GM12878 (cell line): ENCODE data around the gene EWSR1. TPM values are rescaled to one million over a fixed set of nuclear protein-coding genes. Genes with fewer than 3 reads are reported as not detected.

Experiments used
- ATAC-seq: fragments of 200-7000 bp; cut with Tn5 transposase; 3 replicates; pipeline ENCODE4 v1.9.1; 2020; ENCODE audit warnings: mild to moderate bottlenecking, moderate library complexity
- BruUV-seq: library from RNA; stranded (reverse); fragments of 400-500 nt; replicated peaks from 2 replicates; lab custom pipeline; 2021; lab: Mats Ljungman, UMichigan
- CTCF ChIA-PET: fragments of 300-600 bp; sonication (Branson Sonifier 250); formaldehyde crosslinking; extraction: SDS; loops from one replicate; lab custom pipeline; 2021; ENCODE audit warnings: inconsistent platforms; lab: Yijun Ruan, JAX
- POLR2A ChIA-PET: fragments of 350-600 bp; formaldehyde crosslinking; extraction: SDS; loops from one replicate; lab custom pipeline; 2021; ENCODE audit warnings: inconsistent platforms; lab: Charles Lee
- RAD21 ChIA-PET: fragments of 300-600 bp; sonication (Branson Sonifier 250); formaldehyde crosslinking; loops from one replicate; lab custom pipeline; 2023; ENCODE audit warnings: antibody characterized with exemption; ENCODE audit not compliant: unreplicated experiment; lab: Charles Lee
- SMC1A ChIA-PET: fragments of 300-600 bp; sonication (Branson Sonifier 250); formaldehyde crosslinking; loops from one replicate; lab custom pipeline; 2023; ENCODE audit not compliant: unreplicated experiment, uncharacterized antibody; lab: Charles Lee
- DNase-seq: peaks from one replicate; pipeline ENCODE4 v3.0.0-alpha.2; 2011; ENCODE audit warnings: low read depth, low spot score
- FAIRE-seq: peaks from 3 replicates; lab custom pipeline; 2011; peaks lifted over from hg19 to GRCh38; lab: Jason Lieb, UNC
- H2AFZ ChIP-seq: 2 replicates; pipeline ENCODE4 v1.6.0; 2011; ENCODE audit warnings: low read depth, low read length, control low read depth; ENCODE audit not compliant: control insufficient read depth
- H3K27ac ChIP-seq: 2 replicates; pipeline ENCODE4 v1.5.1; 2011; ENCODE audit warnings: control low read depth; ENCODE audit not compliant: control insufficient read depth, insufficient read depth
- H3K27me3 ChIP-seq, 2 experiments: replicated peaks in 1 of 2; 2 replicates each; pipeline versions ENCODE4 v1.6.0 to v1.6.1; 2011; ENCODE audit warnings: low read length in 1 of 2; ENCODE audit not compliant: control insufficient read depth in 2 of 2, insufficient read depth in 2 of 2
- H3K36me3 ChIP-seq, 2 experiments: 2 replicates each; pipeline ENCODE4 v1.5.1; 2011; ENCODE audit warnings: low read length in 1 of 2; ENCODE audit not compliant: control insufficient read depth in 2 of 2, insufficient read depth in 2 of 2
- H3K4me1 ChIP-seq: 2 replicates; pipeline ENCODE4 v1.6.1; 2011; ENCODE audit warnings: mild to moderate bottlenecking, low read length, moderate library complexity, mixed read lengths; ENCODE audit not compliant: control insufficient read depth, insufficient read depth
- H3K4me2 ChIP-seq: 2 replicates; pipeline ENCODE4 v1.6.0; 2011; ENCODE audit warnings: control low read depth; ENCODE audit not compliant: control insufficient read depth, insufficient read depth
- H3K4me3 ChIP-seq: fragments of 200-600 bp; sonication (generic); 2 replicates; pipeline ENCODE4 v1.5.1; 2016
- H3K79me2 ChIP-seq: 2 replicates; pipeline ENCODE4 v1.6.0; 2011; ENCODE audit warnings: low read length; ENCODE audit not compliant: control insufficient read depth, insufficient read depth
- H3K9ac ChIP-seq: 2 replicates; pipeline ENCODE4 v1.8.0; 2011; ENCODE audit warnings: low read length, control low read depth, mixed read lengths; ENCODE audit not compliant: control insufficient read depth, insufficient read depth
- H3K9me3 ChIP-seq: replicated peaks from 3 replicates; pipeline ENCODE4 v1.5.1; 2011; ENCODE audit warnings: mild to moderate bottlenecking, low read length; ENCODE audit not compliant: control insufficient read depth, insufficient read depth
- H4K20me1 ChIP-seq: 2 replicates; pipeline ENCODE4 v1.6.0; 2011; ENCODE audit not compliant: control insufficient read depth, insufficient read depth
- CEBPB ChIP-seq, 2 experiments: fragments of 150-350 bp in 1 of 2; IDR thresholded peaks; 2 replicates each; pipeline ENCODE4 v1.6.1; 2012 to 2014; ENCODE audit warnings: low read depth in 2 of 2, low read length in 2 of 2, borderline replicate concordance in 1 of 2, inconsistent platforms in 1 of 2
- EED ChIP-seq: sonication (generic); IDR thresholded peaks from 2 replicates; pipeline ENCODE4 v1.6.1; 2016; ENCODE audit warnings: antibody characterized with exemption, low read depth
- FOXM1 ChIP-seq: IDR thresholded peaks from 2 replicates; pipeline ENCODE4 v1.6.1; 2012; ENCODE audit warnings: low read depth, mild to moderate bottlenecking, inconsistent platforms, low read length, moderate library complexity
- MYC ChIP-seq: IDR thresholded peaks from 2 replicates; pipeline ENCODE4 v1.6.1; 2011; ENCODE audit warnings: mild to moderate bottlenecking, low read length, moderate library complexity, inconsistent platforms; ENCODE audit not compliant: insufficient read depth, insufficient replicate concordance, insufficient read length, severe bottlenecking
- NRF1 ChIP-seq: conservative IDR thresholded peaks from 2 replicates; pipeline ENCODE4 v1.6.1; 2011; ENCODE audit warnings: mild to moderate bottlenecking, low read depth, low read length, improper control_type of control experiment
- RELB ChIP-seq: fragments of 450-650 bp; IDR thresholded peaks from 2 replicates; pipeline ENCODE4 v1.6.1; 2017; ENCODE audit warnings: low read depth, mild to moderate bottlenecking, moderate library complexity
- SIN3A ChIP-seq: IDR thresholded peaks from 2 replicates; pipeline ENCODE4 v1.6.1; 2012; ENCODE audit warnings: low read depth, low read length, improper control_type of control experiment
- WGBS: methylation state at CpG from one replicate; pipeline ENCODE4 v1.1.6; 2016; ENCODE audit warnings: low lambda C conversion rate; ENCODE audit not compliant: insufficient replicate concordance, insufficient coverage; ENCODE audit errors: missing lambda C conversion rate; 5-methylcytosine and 5-hydroxymethylcytosine counted together
- in situ Hi-C: fragments of 300-500 bp; cut with MboI; formaldehyde crosslinking; loops from 9 replicates; pipeline ENCODE4 v1.14.3; 2018; ENCODE audit warnings: mixed read lengths
- intact Hi-C: fragments of 100-400 bp; cut with micrococcal nuclease; formaldehyde crosslinking; loops from one replicate; pipeline ENCODE4 v1.14.2; 2022; ENCODE audit not compliant: unreplicated experiment
- polyA plus RNA-seq, 11 experiments: library from polyadenylated mRNA; depleted of rRNA in 4 of 11; unstranded in 6 of 11; stranded (reverse) in 5 of 11; fragments of >200 nt; fragmentation: Nextera tagmentation in 4 of 11; fragmentation: Illumina TruSeq in 1 of 11; extraction: Ambion mirVana in 4 of 11; extraction: Trizol in 1 of 11; gene quantifications; 1 replicate in 1 of 11; 2 replicates in 10 of 11; pipeline versions ENCODE4 v1.2.1 to v1.2.3, GENCODE V29; 2011 to 2016; ENCODE audit warnings: inconsistent platforms in 2 of 11, missing spikeins in 2 of 11, low read depth in 1 of 11
- total RNA-seq, 4 experiments: library from RNA; depleted of rRNA in 3 of 4; stranded (reverse); fragments of >200 nt in 3 of 4; fragmentation: Illumina TruSeq in 1 of 4; extraction: Trizol in 1 of 4; gene quantifications; 2 replicates each; pipeline versions ENCODE4 v1.2.1 to v1.2.3, GENCODE V29; 2013 to 2021

EWSR1 gene
- total and polyA plus RNA-seq, 10 of the 15 experiments (the other 5 are each of a cell fraction or from before 2014, with no cell fraction given) = 130 to 480 (median 356) TPM

- H3K4me3 ChIP-seq = no peak overlapping the region
- H3K27me3 ChIP-seq = no peaks in the 10 kb centered on the region
- no peaks in the 10 kb centered on the region; the same call in 1 of the 2 replicates for H4K20me1 ChIP-seq
- ATAC-seq (no peak), DNase-seq (no peak), FAIRE-seq (no peak)
- CTCF ChIA-PET = interaction anchor here (1.2 kb wide), 1 partner anchor 31 kb away, joined by 4 read pairs; no protein-coding TSS in a partner anchor
- no peak overlapping the region for H3K9ac ChIP-seq
- no TSS peak for BruUV-seq
- POLR2A ChIA-PET = no interaction called here
- H3K4me2 ChIP-seq = no peak overlapping the region
- no peak overlapping the region for H2AFZ ChIP-seq
- TF ChIP-seq CEBPB (IDR thresholded peaks at IDR 0.05; ENCODE audit: borderline replicate concordance in 1 of 2, low read depth in 2 of 2, low read length in 2 of 2) (no peak), EED (no peak), SIN3A (no peak), NRF1 (no peak), FOXM1 (no peak), MYC (no peak), RELB (no peak)
- no peaks in the 10 kb centered on the region for H3K79me2 ChIP-seq
- peaks cover 35 to 54% of the 10 kb centered on the region in 2 experiments for H3K36me3 ChIP-seq
- in situ Hi-C loops = no loop called here
- RAD21 ChIA-PET = no interaction called here
- WGBS = 57% methylated on average over 7 of the region's 7 CpGs
- no peaks in the 10 kb centered on the region for H3K4me1 ChIP-seq
- no peak overlapping the region for H3K27ac ChIP-seq
- H3K9me3 ChIP-seq = no peaks in the 10 kb centered on the region
- intact Hi-C loops = no loop called here
- SMC1A ChIA-PET = no interaction called here
Observed at GRCh38 chr22:29343313-29343805, 75.3 kb downstream of the EWSR1 start.
